Esophagus (tissue), 2 donors: ENCODE results near the gene USF2. TPM values are rescaled to one million over a fixed set of nuclear protein-coding genes. Genes with fewer than 3 reads are reported as not detected.
A peak's percentile ranks its signal among the peaks of the same experiment; 100 is the strongest.

Experiments used
- H3K27ac ChIP-seq, 2 donors: one replicate each; pipeline ENCODE4 v1.5.1; 2013; ENCODE audit warnings: low read depth in 2 of 2, mild to moderate bottlenecking in 2 of 2, inconsistent platforms in 1 of 2, low read length in 1 of 2, moderate library complexity in 1 of 2
- H3K27me3 ChIP-seq, 2 donors: one replicate each; pipeline ENCODE4 v1.6.1; 2013; ENCODE audit warnings: low read length in 2 of 2, control low read depth in 1 of 2, mild to moderate bottlenecking in 1 of 2; ENCODE audit not compliant: insufficient read depth in 2 of 2, control insufficient read depth in 1 of 2
- H3K36me3 ChIP-seq, 2 donors: one replicate each; pipeline ENCODE4 v1.6.1; 2013; ENCODE audit warnings: low read length in 1 of 2; ENCODE audit not compliant: control insufficient read depth in 2 of 2, insufficient read depth in 2 of 2
- H3K4me1 ChIP-seq, 2 donors: one replicate each; pipeline ENCODE4 v1.6.1; 2013; ENCODE audit warnings: low read length in 1 of 2; ENCODE audit not compliant: control insufficient read depth in 2 of 2, insufficient read depth in 2 of 2
- H3K4me3 ChIP-seq, 2 donors: one replicate each; pipeline ENCODE4 v1.5.1; 2013; ENCODE audit warnings: low read length in 2 of 2, mild to moderate bottlenecking in 2 of 2, low read depth in 1 of 2, moderate library complexity in 1 of 2
- H3K9me3 ChIP-seq, 2 donors: one replicate each; pipeline ENCODE4 v1.6.1; 2013; ENCODE audit warnings: mild to moderate bottlenecking in 2 of 2, low read depth in 1 of 2, low read length in 1 of 2, moderate library complexity in 1 of 2; ENCODE audit not compliant: control insufficient read depth in 2 of 2, insufficient read depth in 1 of 2
- WGBS, 2 donors: extraction: QIAGEN DNeasy Blood & Tissue Kit; methylation state at CpG; one replicate each; pipeline ENCODE4 v1.1.7; 2013; 5-methylcytosine and 5-hydroxymethylcytosine counted together
- polyA plus RNA-seq, 2 donors: library from polyadenylated mRNA; stranded (reverse); fragments of 200-250 nt; gene quantifications; one replicate each; pipeline ENCODE4 v1.2.3, GENCODE V29; 2013
- donor health status: healthy with polysubstance abuse.
- donor health status: Bipolar disorder and iron deficiency.

Gene USF2
- polyA plus RNA-seq, 2 donors = 74.7 to 97.6 TPM

- H3K4me1 ChIP-seq = no peaks in the 10 kb centered on the region
- H3K27me3 ChIP-seq = no peaks in the 10 kb centered on the region
- 89 to 90% methylated on average over 1 of the region's 1 CpG for WGBS, 2 donors
- no peak overlapping the region for H3K27ac ChIP-seq
- no peak overlapping the region for H3K4me3 ChIP-seq
- no peaks in the 10 kb centered on the region for H3K9me3 ChIP-seq
- no peaks in the 10 kb centered on the region for H3K36me3 ChIP-seq
Observed at GRCh38 chr19:35241417-35241816, 27.3 kb upstream of the USF2 start.

GRCh38 chr19:35246466-35247092, 22.2 kb upstream of the USF2 start:
- H3K4me3 ChIP-seq = no peak overlapping the region

DNA sequence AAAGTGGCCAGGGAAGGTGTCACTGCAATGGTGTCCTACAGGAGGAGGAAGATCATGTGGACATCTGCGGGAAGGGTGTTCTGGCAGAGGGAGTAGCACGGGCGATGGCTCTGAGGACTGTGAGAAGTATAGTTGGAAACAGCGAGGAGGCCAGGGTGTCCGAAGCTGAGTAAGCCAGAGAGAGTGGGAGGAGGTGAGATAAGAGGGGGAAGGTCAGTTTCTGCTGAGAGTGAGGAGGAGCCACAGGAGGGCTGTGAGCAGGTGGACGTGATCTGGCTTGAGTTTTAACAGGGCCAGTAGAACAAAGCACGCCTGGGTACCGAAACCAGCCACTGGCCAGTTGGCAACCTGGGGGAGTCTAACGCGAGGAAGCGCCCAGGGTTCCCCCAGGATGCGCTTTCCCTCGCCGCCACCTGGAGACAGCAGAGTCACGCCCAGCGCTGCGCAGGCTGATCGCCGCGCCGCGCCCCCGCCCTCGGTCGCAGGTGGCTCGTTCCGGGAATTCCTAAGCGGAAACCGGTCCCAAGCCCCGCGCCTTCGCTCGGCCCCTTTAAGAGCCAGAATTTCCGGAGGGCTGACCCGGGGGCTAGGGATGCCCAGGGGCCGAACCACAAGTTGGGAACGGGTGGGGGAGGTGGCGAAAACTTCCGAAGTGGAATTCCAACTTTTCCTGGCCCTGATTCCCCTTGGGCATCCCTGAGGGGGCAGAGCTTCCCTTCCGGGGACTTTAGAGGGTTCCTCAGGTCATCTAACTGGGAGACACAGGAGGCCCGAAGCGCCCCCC, 21.0 kb upstream of the USF2 start:
- H3K4me1 ChIP-seq = peaks cover 2 to 9% of the 10 kb centered on the region in 2 donors
- peak overlapping the region; percentile 93 to 96 for H3K27ac ChIP-seq
- H3K4me3 ChIP-seq = peak overlapping the region; percentile 80 to 83
- H3K9me3 ChIP-seq = no peaks in the 10 kb centered on the region
- no peaks in the 10 kb centered on the region for H3K27me3 ChIP-seq
- H3K36me3 ChIP-seq = peaks cover 0 to 5% of the 10 kb centered on the region in 2 donors
- 2% methylated on average over 42 of the region's 42 CpGs for WGBS, 2 donors

More at GRCh38 chr19:35246466-35247092, 22.2 kb upstream of the USF2 start:
- H3K36me3 ChIP-seq = peaks cover 0 to 5% of the 10 kb centered on the region in 2 donors
- 74 to 77% methylated on average over 4 of the region's 4 CpGs for WGBS, 2 donors
- H3K4me1 ChIP-seq = peaks cover 2 to 9% of the 10 kb centered on the region in 2 donors
- no peaks in the 10 kb centered on the region for H3K9me3 ChIP-seq
- H3K27me3 ChIP-seq = no peaks in the 10 kb centered on the region
- no peak overlapping the region for H3K27ac ChIP-seq

- Histone ChIP-seq H3K27ac (peak within 1 kb of the TSS; percentile 93 to 96), H3K4me1 (peaks cover 2 to 9% of the 10 kb centered on the region in 2 donors)
Observed at GRCh38 chr19:35248310-35249145, 20.2 kb upstream of the USF2 start, which contains the start of gene LSR. Gene LSR, plus strand, starts transcription at chr19:35249002. Its CDS starts 21 bp downstream, at chr19:35249023.

DNA sequence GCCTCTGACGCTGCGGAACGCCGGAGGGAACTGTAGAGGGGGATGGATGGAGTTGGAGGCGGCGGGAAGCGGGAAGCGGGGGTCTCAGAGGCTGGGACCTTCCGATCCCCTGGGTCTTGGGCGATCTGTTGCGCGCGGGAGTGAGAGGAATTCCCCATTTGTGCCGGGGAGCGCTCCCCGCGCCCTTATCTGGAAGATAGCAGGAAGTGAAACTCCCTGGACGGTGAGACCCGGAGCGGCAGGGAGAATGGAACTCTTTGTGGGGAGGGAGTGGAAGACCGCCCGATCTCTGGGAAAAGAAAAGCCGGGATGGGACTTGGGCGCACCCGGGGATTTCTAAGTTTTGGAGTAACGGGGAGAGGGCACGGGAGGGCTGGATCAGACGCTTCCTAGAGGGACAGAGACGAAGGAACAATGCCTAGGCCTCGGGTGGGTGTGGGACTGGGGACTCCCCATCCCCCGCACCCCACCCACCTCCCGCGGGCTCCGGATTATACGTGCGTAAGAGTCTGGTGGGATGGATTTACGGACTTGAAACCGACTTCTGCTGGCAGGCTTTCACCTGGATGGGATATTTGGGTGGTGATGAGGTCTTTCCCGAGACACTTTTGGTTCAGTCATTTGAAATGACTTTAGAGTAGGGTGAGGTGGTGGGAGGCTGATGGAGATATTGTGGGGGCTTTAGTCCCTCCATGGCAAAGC, 19.5 kb upstream of the USF2 start:
- WGBS, 2 donors = 5 to 8% methylated on average over 39 of the region's 39 CpGs
- Histone ChIP-seq H3K27ac (peak overlapping the region; percentile 93 to 96), H3K4me3 (peak overlapping the region; percentile 80 to 83), H3K36me3 (peaks cover 0 to 11% of the 10 kb centered on the region in 2 donors), H3K9me3 (no peaks in the 10 kb centered on the region), H3K4me1 (peaks cover 2 to 9% of the 10 kb centered on the region in 2 donors), H3K27me3 (no peaks in the 10 kb centered on the region)

More at GRCh38 chr19:35248310-35249145, 20.2 kb upstream of the USF2 start, which contains the start of gene LSR:
- peak within 1 kb of the TSS; percentile 80 to 83 for H3K4me3 ChIP-seq
- H3K27me3 ChIP-seq = no peaks in the 10 kb centered on the region
- H3K36me3 ChIP-seq = peaks cover 0 to 8% of the 10 kb centered on the region in 2 donors
- H3K9me3 ChIP-seq = no peaks in the 10 kb centered on the region
- 0 to 1% methylated on average over 67 to 69 of the region's 69 CpGs for WGBS, 2 donors

GRCh38 chr19:35249848-35250711, 18.7 kb upstream of the USF2 start:
- H3K4me3 ChIP-seq = peak overlapping the region; percentile 80 to 83
- peaks cover 2 to 9% of the 10 kb centered on the region in 2 donors for H3K4me1 ChIP-seq
- H3K9me3 ChIP-seq = no peaks in the 10 kb centered on the region
- peaks cover 0 to 15% of the 10 kb centered on the region in 2 donors for H3K36me3 ChIP-seq
- 76 to 82% methylated on average over 34 of the region's 34 CpGs for WGBS, 2 donors
- H3K27ac ChIP-seq = no peak overlapping the region
- H3K27me3 ChIP-seq = no peaks in the 10 kb centered on the region

DNA sequence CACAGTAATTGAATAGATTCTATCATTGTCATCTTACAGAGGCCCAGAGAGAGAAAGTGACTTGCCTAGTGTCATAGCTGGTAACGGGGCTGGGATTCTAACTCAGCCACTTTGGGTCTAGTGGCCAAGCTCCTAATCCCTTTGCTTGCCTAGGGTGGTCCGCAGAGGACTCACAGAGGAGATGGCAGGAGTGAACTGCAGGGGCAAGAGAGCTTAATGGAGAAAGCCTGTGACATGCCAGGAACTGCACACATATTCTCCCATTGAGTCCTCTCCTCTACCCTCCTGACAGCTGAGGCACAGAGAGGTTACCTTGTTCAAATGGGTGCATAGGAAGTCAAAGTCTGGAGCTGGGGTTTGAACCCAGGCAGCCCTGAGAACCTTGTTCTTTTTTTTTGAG, 17.3 kb upstream of the USF2 start:
- no peaks in the 10 kb centered on the region for H3K27me3 ChIP-seq
- H3K9me3 ChIP-seq = no peaks in the 10 kb centered on the region
- peaks cover 0 to 15% of the 10 kb centered on the region in 2 donors for H3K36me3 ChIP-seq
- peaks cover 2 to 9% of the 10 kb centered on the region in 2 donors for H3K4me1 ChIP-seq
- H3K27ac ChIP-seq = no peak overlapping the region
- no peak overlapping the region for H3K4me3 ChIP-seq
- 91 to 94% methylated on average over 2 of the region's 2 CpGs for WGBS, 2 donors
